Left lung (tissue), 10 donors: Measurements from ENCODE around the gene NFAT5. TPM values are rescaled to one million over a fixed set of nuclear protein-coding genes. Genes with fewer than 3 reads are reported as not detected.
"Not testable (repeated sequence)": the region's sequence is repeated elsewhere in the genome, so short reads cannot be mapped to it uniquely, and the experiment has no call there.

ENCODE experiments used
- ATAC-seq: fragments of 200-7000 bp; cut with Tn5 transposase; one replicate; pipeline ENCODE4 v1.9.1; 2020; ENCODE audit warnings: moderate library complexity
- DNase-seq, 4 donors: peaks; one replicate each; pipeline ENCODE4 v3.0.0-alpha.2; 2013 to 2020
- H3K27ac ChIP-seq, 2 donors: fragments of 200-600 bp; sonication (generic) in 1 of 2; one replicate each; pipeline versions ENCODE4 v1.5.0 to v1.8.0; 2020 to 2021
- H3K27me3 ChIP-seq, 2 donors: fragments of 200-600 bp; sonication (generic) in 1 of 2; one replicate each; pipeline versions ENCODE4 v1.5.0 to v1.8.0; 2020 to 2021
- H3K36me3 ChIP-seq, 2 donors: fragments of 200-600 bp; sonication (generic) in 1 of 2; one replicate each; pipeline versions ENCODE4 v1.5.0 to v1.8.0; 2020 to 2021
- H3K4me1 ChIP-seq, 2 donors: fragments of 200-600 bp; one replicate each; pipeline ENCODE4 v1.8.0; 2021
- H3K4me3 ChIP-seq, 2 donors: fragments of 200-600 bp; sonication (generic) in 1 of 2; one replicate each; pipeline versions ENCODE4 v1.5.0 to v1.8.0; 2020 to 2021; ENCODE audit warnings: mild to moderate bottlenecking in 1 of 2
- H3K9me3 ChIP-seq, 2 donors: fragments of 200-600 bp; sonication (generic) in 1 of 2; one replicate each; pipeline versions ENCODE4 v1.5.0 to v1.8.0; 2020 to 2021
- intact Hi-C, 2 donors: fragments of 100-400 bp; cut with DNase I; formaldehyde crosslinking; loops; one replicate each; pipeline versions ENCODE4 v1.11.2 to v1.14.2; 2022
- polyA plus RNA-seq, 6 donors: library from polyadenylated mRNA; unstranded; fragments of 120-200 nt; gene quantifications; one replicate each; pipeline ENCODE4 v1.2.1, GENCODE V29; 2013; ENCODE audit not compliant: insufficient read length in 6 of 6
- total RNA-seq, 2 donors: library from RNA; stranded (reverse); fragmentation: NEBNext Ultra II Directional; extraction: Animal tissue kit (Norgen Biotek cat#: 25700); gene quantifications; one replicate each; pipeline ENCODE4 v1.2.1, GENCODE V29; 2021
- TF ChIP-seq, protein P1 (sequence below), 2 donors: fragments of 200-600 bp; sonication (generic) in 1 of 2; IDR thresholded peaks; one replicate each; pipeline versions ENCODE4 v1.5.0 to v1.8.0; 2021; ENCODE audit warnings: antibody characterized with exemption in 2 of 2
- donor health status: DM: no; HTN: yes; CAD: no.
- donor health status: DM: no; HTN: no; CAD: no.

NFAT5 gene
- total and polyA plus RNA-seq, 8 donors, result 44.8 to 66.0 (median 57.9) TPM

DNA sequence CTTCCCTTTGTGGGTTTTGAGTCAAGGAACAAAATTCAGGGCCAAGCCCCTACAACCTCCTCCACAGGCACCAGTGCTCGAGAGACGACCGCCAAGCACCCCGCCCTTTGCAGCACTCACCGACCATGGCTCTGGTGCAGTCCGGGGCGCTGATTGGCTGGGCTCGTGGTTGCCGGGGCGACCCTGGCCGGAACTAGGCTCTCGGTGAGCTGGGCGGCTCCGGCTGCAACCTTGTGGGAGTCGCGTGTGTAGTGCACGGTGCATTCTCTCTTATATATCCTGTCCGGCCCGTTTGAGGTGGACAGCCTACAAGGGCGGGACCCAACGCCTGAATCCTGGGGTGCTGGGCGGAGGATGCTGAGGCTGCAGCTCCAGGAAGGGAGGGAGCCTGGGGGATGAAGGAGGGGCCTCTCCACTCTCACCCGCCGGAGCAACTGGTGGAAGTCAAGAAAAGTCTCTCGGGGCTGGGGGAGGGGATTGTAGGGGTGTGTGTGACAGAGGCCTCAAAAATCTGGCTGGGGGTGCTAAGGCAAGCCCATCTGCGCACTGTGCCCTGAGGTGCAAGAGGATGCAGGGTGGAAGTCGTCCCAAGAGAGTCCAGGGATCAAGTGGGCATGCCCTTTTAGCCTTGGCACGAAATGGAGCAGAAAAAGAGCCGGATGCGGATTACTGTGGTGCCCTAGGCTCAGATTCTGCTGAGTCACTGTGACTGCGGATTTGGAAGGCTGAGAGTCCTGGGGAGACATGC is 160.7 kb downstream of the NFAT5 start, which contains the start of gene NQO1:
TSS of gene NQO1 (minus strand) at position 248 of the 748 bp plus-strand sequence. CDS start at position 127, 121 bp downstream.
- Histone ChIP-seq H3K27me3 (no peaks in the 10 kb centered on the region), H3K4me1 (peaks cover 8 to 43% of the 10 kb centered on the region in 2 donors), H3K4me3 (peak within 1 kb of the TSS; percentile 37 to 51), H3K36me3 (no peaks in the 10 kb centered on the region), H3K27ac (peak within 1 kb of the TSS; percentile 80 to 88), H3K9me3 (no peaks in the 10 kb centered on the region)
- intact Hi-C loops, result no loop called here
- DNase-seq, result peak; percentile 63 to 98 (median 84)
- peak; percentile 97 for ATAC-seq
- TF ChIP-seq, protein P1, sequence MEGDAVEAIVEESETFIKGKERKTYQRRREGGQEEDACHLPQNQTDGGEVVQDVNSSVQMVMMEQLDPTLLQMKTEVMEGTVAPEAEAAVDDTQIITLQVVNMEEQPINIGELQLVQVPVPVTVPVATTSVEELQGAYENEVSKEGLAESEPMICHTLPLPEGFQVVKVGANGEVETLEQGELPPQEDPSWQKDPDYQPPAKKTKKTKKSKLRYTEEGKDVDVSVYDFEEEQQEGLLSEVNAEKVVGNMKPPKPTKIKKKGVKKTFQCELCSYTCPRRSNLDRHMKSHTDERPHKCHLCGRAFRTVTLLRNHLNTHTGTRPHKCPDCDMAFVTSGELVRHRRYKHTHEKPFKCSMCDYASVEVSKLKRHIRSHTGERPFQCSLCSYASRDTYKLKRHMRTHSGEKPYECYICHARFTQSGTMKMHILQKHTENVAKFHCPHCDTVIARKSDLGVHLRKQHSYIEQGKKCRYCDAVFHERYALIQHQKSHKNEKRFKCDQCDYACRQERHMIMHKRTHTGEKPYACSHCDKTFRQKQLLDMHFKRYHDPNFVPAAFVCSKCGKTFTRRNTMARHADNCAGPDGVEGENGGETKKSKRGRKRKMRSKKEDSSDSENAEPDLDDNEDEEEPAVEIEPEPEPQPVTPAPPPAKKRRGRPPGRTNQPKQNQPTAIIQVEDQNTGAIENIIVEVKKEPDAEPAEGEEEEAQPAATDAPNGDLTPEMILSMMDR (IDR thresholded peaks at IDR 0.05), result no peak

- peak overlapping the region in 1 of 2 donors; percentile 51 for H3K4me3 ChIP-seq
- TF ChIP-seq, protein P1 (IDR thresholded peaks at IDR 0.05), result no peak
- ATAC-seq, result peak; percentile 67
- H3K27me3 ChIP-seq, result no peaks in the 10 kb centered on the region
- H3K9me3 ChIP-seq, result no peaks in the 10 kb centered on the region
- intact Hi-C loops, result no loop called here
- H3K36me3 ChIP-seq, result no peaks in the 10 kb centered on the region
- peaks cover 8 to 43% of the 10 kb centered on the region in 2 donors for H3K4me1 ChIP-seq
- H3K27ac ChIP-seq, result peak overlapping the region; percentile 80 to 88
- peak in 2 of 4 donors; percentile 86 for DNase-seq
These were observed 162.1 kb downstream of the NFAT5 start for GRCh38 chr16:69727916-69728270.

DNA sequence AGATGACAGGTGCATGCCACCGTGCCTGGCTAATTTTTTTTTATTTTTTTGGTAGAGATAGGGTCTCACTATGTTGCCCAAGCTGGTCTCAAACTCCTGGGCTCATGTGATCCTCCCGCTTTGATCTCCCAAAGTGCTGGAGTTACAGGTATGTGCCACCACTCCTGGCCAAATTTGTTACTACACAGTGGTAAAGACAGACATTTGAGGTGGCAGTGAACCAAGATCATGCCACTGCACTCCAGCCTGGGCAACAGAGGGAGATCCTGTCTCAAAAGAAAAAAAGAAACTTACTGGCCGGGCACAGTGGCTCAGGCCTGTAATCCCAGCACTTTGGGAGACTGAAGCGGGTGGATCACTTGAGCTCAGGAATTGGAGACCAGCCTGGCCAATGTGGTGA is 163.3 kb downstream of the NFAT5 start:
- H3K27me3 ChIP-seq, DNase-seq, ATAC-seq, H3K36me3 ChIP-seq, H3K4me3 ChIP-seq, H3K9me3 ChIP-seq, intact Hi-C loops, H3K27ac ChIP-seq: not testable (repeated sequence)
- H3K4me1 ChIP-seq, result peaks cover 8 to 43% of the 10 kb centered on the region in 2 donors

GRCh38 chr16:69731280-69731679 is 165.5 kb downstream of the NFAT5 start:
- H3K4me3 ChIP-seq, DNase-seq, intact Hi-C loops, H3K36me3 ChIP-seq, H3K9me3 ChIP-seq, H3K27ac ChIP-seq, H3K27me3 ChIP-seq, ATAC-seq: not testable (repeated sequence)
- peaks cover 8 to 24% of the 10 kb centered on the region in 2 donors for H3K4me1 ChIP-seq

- no peaks in the 10 kb centered on the region for H3K27me3 ChIP-seq
- H3K9me3 ChIP-seq, result no peaks in the 10 kb centered on the region
- no peak overlapping the region for H3K27ac ChIP-seq
- intact Hi-C loops, result no loop called here
- DNase-seq (no peak), ATAC-seq (no peak)
- no peak overlapping the region for H3K4me3 ChIP-seq
- H3K36me3 ChIP-seq, result no peaks in the 10 kb centered on the region
- TF ChIP-seq, protein P1 (IDR thresholded peaks at IDR 0.05), result no peak
- peaks cover 4 to 17% of the 10 kb centered on the region in 2 donors for H3K4me1 ChIP-seq
These were observed 166.3 kb downstream of the NFAT5 start for GRCh38 chr16:69732101-69732500.

DNA sequence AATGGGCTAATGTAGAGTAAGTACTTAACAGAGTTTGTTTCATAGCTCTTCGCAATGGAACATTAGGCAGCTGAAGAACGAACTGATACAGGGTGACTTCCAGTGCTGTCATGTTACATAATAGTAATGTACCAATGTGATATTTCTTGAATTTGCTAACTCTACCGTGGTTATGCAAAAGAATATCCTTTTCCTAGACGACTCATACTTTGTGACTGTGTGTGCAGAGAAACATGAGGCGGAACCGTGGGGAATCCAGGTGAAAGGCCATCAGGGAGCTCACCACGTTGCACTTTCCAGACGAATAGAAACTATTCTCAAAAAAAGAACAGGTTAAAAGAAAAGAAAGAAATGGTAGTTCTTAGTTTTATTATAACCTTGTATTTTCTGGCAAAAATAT is 175.8 kb downstream of the NFAT5 start:
- ATAC-seq, result no peak
- intact Hi-C loops, result no loop called here

More for the DNA sequence above, 175.8 kb downstream of the NFAT5 start:
- no peak for DNase-seq
- Histone ChIP-seq H3K9me3 (no peaks in the 10 kb centered on the region), H3K27me3 (no peaks in the 10 kb centered on the region), H3K27ac (peak overlapping the region in 1 of 2 donors; percentile 1), H3K4me1 (peaks cover 0 to 15% of the 10 kb centered on the region in 2 donors), H3K4me3 (no peak overlapping the region), H3K36me3 (peaks cover 0 to 74% of the 10 kb centered on the region in 2 donors)
- TF ChIP-seq, protein P1 (IDR thresholded peaks at IDR 0.05), result no peak
